ENCODE measurements around the gene ZNF302. TPM values are rescaled to one million over a fixed set of nuclear protein-coding genes. Genes with fewer than 3 reads are reported as not detected.
A peak's percentile ranks its signal among the peaks of the same experiment; 100 is the strongest.

Gene ZNF302
- polyA plus RNA-seq, 1 of the 3 experiments (the other 2 are of a cell fraction), result 14.3 TPM

- 10% methylated on average over 23 of the region's 26 CpGs for WGBS (ENCODE audit: low lambda C conversion rate)
- TF ChIP-seq TCF12 (IDR thresholded peaks at IDR 0.05) (0 out of 2 replicates have a peak, but pooled peaks have one; percentile 13), EP300 (IDR thresholded peaks at IDR 0.05; ENCODE audit: borderline replicate concordance in 1 of 2, low read depth in 1 of 2, low read length in 1 of 2) (peak in 1 of 2 experiments; percentile 37; a peak in 1 of 4 replicates), GABPA (IDR thresholded peaks at IDR 0.05; ENCODE audit: low read depth) (peak; percentile 93), CTCF (IDR thresholded peaks at IDR 0.05) (no peak), MXI1 (IDR thresholded peaks at IDR 0.05; ENCODE audit: low read depth, low read length) (peak; percentile 66; the same call in 1 of the 2 replicates), ELF1 (IDR thresholded peaks at IDR 0.05) (peak; percentile 71), SMC3 (IDR thresholded peaks at IDR 0.05; ENCODE audit: low read depth, low read length) (no peak), YY1 (IDR thresholded peaks at IDR 0.05; ENCODE audit: low read depth) (peak; percentile 88; the same call in 1 of the 2 replicates)
- peaks cover 6% of the 10 kb centered on the region; the same call in 1 of the 2 replicates for H3K79me2 ChIP-seq (ENCODE audit: insufficient read depth)
- ChIA-PET CTCF (interaction anchor here (1.2 to 1.8 kb wide), 5 partner anchors 14 to 296 kb away, joined by 3 to 5 read pairs (median 5); no protein-coding TSS in a partner anchor), POLR2A (interaction anchor here (1.3 to 2.9 kb wide), 7 partner anchors 10 to 287 kb away, joined by 3 to 22 read pairs (median 6); partner anchors contain the start of genes ZNF181 and ZNF30)
- H3K9ac ChIP-seq, result peak within 1 kb of the TSS; percentile 85
- no peaks in the 10 kb centered on the region for H3K9me2 ChIP-seq
- peak within 1 kb of the TSS; percentile 91 for H2AFZ ChIP-seq (ENCODE audit: low read depth)
- H3K27me3 ChIP-seq (ENCODE audit: insufficient read depth), result no peaks in the 10 kb centered on the region
- peaks cover 0 to 7% of the 10 kb centered on the region in 2 experiments; a peak in 2 of 4 replicates for H3K4me1 ChIP-seq (ENCODE audit: control insufficient read depth in 1 of 2, insufficient read depth in 2 of 2, low read depth in 1 of 2, low read length in 1 of 2)
- H4K20me1 ChIP-seq (ENCODE audit: insufficient read depth), result no peaks in the 10 kb centered on the region
- DNase-seq, result peak; percentile 82
- H3K9me3 ChIP-seq, result no peaks in the 10 kb centered on the region
- H3K36me3 ChIP-seq (replicated peaks in 1 of 2; ENCODE audit: control insufficient read depth in 1 of 2, insufficient read depth in 2 of 2, low read length in 1 of 2), result peaks cover 31 to 34% of the 10 kb centered on the region in 2 experiments
- no peaks in the 10 kb centered on the region for H3F3A ChIP-seq (replicated peaks; ENCODE audit: insufficient read depth)
- H3K27ac ChIP-seq (ENCODE audit: low read depth in 2 of 2, low read length in 1 of 2), result peak within 1 kb of the TSS; percentile 80 to 99
- peak within 1 kb of the TSS; percentile 75 to 79 for H3K4me3 ChIP-seq (ENCODE audit: low read depth in 2 of 2, low read length in 1 of 2)
- H3K4me2 ChIP-seq, result peak within 1 kb of the TSS; percentile 87
Measured at GRCh38 chr19:34676697-34677385, 637 bp upstream of the ZNF302 start, which contains the start of gene SCGB2B2. TSS of gene SCGB2B2 (minus strand) at chr19:34677159. CDS start at chr19:34594563, 82,596 bp downstream.

DNA sequence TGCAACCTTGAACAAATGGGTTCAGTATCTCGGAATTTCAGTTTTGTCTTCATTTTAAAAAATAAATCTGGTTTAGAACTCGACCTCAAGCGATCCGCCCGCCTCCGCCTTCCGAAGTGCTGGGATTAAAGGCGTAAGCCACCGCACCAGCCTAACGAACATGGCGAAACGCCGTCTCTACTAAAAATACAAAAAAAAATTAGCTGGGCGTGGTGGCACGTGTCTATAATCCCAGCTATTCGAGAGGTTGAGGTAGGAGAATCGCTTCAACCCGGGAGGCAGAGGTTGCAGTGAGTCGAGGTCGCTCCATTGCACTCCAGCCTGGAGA, 571 bp downstream of the ZNF302 start:
- Histone ChIP-seq H2AFZ (ENCODE audit: low read depth) (peak overlapping the region; percentile 78), H3K79me2 (ENCODE audit: insufficient read depth) (peaks cover 6% of the 10 kb centered on the region; the same call in 1 of the 2 replicates), H3K27me3 (ENCODE audit: insufficient read depth) (no peaks in the 10 kb centered on the region), H3K4me2 (peak overlapping the region; percentile 87), H3K9me3 (peaks cover 3% of the 10 kb centered on the region; the same call in 1 of the 2 replicates), H3K9ac (peak overlapping the region; percentile 85), H3K36me3 (replicated peaks in 1 of 2; ENCODE audit: control insufficient read depth in 1 of 2, insufficient read depth in 2 of 2, low read length in 1 of 2) (peaks cover 37 to 45% of the 10 kb centered on the region in 2 experiments), H4K20me1 (ENCODE audit: insufficient read depth) (no peaks in the 10 kb centered on the region), H3K4me1 (ENCODE audit: control insufficient read depth in 1 of 2, insufficient read depth in 2 of 2, low read depth in 1 of 2, low read length in 1 of 2) (peaks cover 0 to 7% of the 10 kb centered on the region in 2 experiments; a peak in 2 of 4 replicates), H3K9me2 (no peaks in the 10 kb centered on the region), H3F3A (replicated peaks; ENCODE audit: insufficient read depth) (no peaks in the 10 kb centered on the region), H3K4me3 (ENCODE audit: low read depth in 2 of 2, low read length in 1 of 2) (peak overlapping the region; percentile 75 to 79), H3K27ac (ENCODE audit: low read depth in 2 of 2, low read length in 1 of 2) (peak overlapping the region; percentile 80 to 99)
- ChIA-PET CTCF (interaction anchor here (1.2 to 1.8 kb wide), 5 partner anchors 15 to 295 kb away, joined by 3 to 5 read pairs (median 5); no protein-coding TSS in a partner anchor), POLR2A (interaction anchor here (0.6 to 2.9 kb wide), 8 partner anchors 8 to 285 kb away, joined by 3 to 22 read pairs (median 6); partner anchors contain the start of genes ZNF181 and ZNF30)
- no peak for DNase-seq
- 27% methylated on average over 20 of the region's 20 CpGs for WGBS (ENCODE audit: low lambda C conversion rate)
- TF ChIP-seq CTCF (IDR thresholded peaks at IDR 0.05) (no peak), FOXM1 (IDR thresholded peaks at IDR 0.05; ENCODE audit: low read depth) (no peak), EP300 (IDR thresholded peaks at IDR 0.05; ENCODE audit: borderline replicate concordance in 1 of 2, low read depth in 1 of 2, low read length in 1 of 2) (no peak), IRF3 (IDR thresholded peaks at IDR 0.05; ENCODE audit: low read depth, low read length) (no peak), RXRA (IDR thresholded peaks at IDR 0.05; ENCODE audit: borderline replicate concordance, low read depth) (no peak), ZBTB33 (IDR thresholded peaks at IDR 0.05; ENCODE audit: borderline replicate concordance, low read depth) (no peak), YY1 (IDR thresholded peaks at IDR 0.05; ENCODE audit: low read depth) (no peak), RAD21 (IDR thresholded peaks at IDR 0.05; ENCODE audit: low read length) (no peak)
- TF ChIP-seq, protein P1, sequence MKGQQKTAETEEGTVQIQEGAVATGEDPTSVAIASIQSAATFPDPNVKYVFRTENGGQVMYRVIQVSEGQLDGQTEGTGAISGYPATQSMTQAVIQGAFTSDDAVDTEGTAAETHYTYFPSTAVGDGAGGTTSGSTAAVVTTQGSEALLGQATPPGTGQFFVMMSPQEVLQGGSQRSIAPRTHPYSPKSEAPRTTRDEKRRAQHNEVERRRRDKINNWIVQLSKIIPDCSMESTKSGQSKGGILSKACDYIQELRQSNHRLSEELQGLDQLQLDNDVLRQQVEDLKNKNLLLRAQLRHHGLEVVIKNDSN (IDR thresholded peaks at IDR 0.05; ENCODE audit: borderline replicate concordance, low read depth), result no peak
- TF ChIP-seq, protein P2, sequence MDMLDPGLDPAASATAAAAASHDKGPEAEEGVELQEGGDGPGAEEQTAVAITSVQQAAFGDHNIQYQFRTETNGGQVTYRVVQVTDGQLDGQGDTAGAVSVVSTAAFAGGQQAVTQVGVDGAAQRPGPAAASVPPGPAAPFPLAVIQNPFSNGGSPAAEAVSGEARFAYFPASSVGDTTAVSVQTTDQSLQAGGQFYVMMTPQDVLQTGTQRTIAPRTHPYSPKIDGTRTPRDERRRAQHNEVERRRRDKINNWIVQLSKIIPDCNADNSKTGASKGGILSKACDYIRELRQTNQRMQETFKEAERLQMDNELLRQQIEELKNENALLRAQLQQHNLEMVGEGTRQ (IDR thresholded peaks at IDR 0.05; ENCODE audit: borderline replicate concordance, low read depth, low read length), result no peak
